GM03348 (cell line): Measurements from ENCODE around the gene COL4A2.
A peak's percentile ranks its signal among the peaks of the same experiment; 100 is the strongest.

ENCODE experiments used
- DNase-seq: peaks from one replicate; pipeline ENCODE4 v3.0.0; 2012; ENCODE audit warnings: low spot score

COL4A2 gene

DNA sequence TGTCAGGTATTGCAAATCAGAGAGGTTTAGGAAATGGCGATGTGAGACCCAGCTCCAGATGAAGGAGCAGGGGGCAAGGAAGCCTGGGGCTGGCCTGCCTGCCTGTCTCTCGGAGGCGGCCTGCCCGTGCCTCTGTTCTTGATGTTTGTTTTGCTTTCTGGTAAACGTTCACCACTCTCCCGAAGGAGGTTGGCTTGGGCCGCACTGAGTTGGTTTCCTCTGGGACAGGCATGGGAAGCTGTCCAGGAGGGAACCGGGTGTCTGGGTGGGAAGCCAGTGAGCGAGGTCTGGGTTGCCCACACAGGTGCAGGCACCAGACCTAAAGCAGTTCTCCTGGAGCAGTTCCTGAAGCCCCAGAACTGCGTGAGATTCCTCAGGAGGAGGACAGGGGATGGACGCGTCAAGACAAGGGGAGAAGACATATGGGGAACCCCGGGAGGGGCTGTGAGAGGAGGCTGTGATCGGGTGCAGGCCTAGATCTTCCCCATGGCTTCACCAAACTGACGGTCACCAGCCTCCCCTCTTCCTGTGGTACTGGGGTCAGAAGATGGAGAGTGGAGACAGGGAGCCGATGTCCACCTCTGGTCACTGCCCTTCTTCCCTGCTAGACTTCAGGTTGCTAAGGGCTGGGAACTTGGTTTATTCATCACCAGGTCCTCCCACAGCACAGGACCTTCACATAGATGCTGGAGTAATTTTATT is 15.2 kb downstream of the COL4A2 start:
- no peak for DNase-seq

DNA sequence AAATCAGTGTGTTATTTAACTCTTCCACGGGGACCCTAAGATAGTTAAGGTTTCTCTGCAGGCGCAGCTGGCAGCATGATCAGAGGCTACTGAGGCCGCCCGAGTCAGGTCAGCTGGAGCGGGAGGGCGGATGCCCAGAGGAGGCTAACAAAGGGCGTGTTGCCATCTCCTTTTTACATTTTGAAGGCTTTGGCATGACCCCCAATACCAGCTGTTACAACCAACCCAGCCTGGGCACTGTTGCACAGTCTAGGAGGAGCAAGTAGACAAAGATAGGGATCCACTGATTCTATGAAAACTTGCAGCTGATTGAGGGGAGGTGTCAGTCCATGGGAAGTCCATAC is 15.7 kb downstream of the COL4A2 start:
- no peak for DNase-seq

DNA sequence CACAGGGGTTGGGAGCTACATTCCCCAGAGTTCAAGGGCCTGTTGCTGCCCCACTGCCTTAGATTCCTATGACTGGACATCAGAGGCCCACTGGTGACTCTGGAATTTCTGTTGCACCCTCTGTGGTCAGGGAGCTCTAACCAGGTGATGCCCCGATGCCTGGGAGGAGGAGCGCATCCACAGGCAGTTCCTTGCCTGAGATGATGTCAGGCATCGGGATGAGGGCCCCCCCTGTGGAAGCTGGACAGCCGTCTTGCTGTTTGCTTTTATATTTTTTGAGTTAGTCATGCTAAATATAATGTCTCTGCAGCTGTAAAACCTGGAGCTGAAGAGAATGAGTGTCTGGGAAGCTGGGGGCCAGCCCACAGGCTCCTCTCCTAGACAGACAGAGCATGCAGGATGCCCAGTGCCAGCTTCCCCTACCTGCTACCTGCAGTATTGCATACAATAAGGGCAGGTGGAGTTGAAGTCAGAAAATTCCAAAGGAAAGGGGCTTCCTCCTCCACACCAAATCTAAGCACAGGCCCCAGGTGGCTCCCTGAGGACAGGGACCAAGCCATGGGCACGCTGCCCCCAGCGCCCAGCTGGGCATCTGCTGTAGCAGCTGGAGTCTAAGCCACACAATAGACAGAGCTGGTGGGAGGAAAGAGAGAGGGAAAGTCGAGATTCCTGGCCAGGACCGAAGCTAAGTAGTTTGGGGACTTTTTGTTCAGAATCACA is 16.2 kb downstream of the COL4A2 start:
- peak; percentile 82 for DNase-seq

GRCh38 chr13:110324026-110324749 is 17.1 kb downstream of the COL4A2 start:
- DNase-seq, result no peak

- no peak for DNase-seq
Measured at GRCh38 chr13:110326263-110326904, 19.3 kb downstream of the COL4A2 start.

DNA sequence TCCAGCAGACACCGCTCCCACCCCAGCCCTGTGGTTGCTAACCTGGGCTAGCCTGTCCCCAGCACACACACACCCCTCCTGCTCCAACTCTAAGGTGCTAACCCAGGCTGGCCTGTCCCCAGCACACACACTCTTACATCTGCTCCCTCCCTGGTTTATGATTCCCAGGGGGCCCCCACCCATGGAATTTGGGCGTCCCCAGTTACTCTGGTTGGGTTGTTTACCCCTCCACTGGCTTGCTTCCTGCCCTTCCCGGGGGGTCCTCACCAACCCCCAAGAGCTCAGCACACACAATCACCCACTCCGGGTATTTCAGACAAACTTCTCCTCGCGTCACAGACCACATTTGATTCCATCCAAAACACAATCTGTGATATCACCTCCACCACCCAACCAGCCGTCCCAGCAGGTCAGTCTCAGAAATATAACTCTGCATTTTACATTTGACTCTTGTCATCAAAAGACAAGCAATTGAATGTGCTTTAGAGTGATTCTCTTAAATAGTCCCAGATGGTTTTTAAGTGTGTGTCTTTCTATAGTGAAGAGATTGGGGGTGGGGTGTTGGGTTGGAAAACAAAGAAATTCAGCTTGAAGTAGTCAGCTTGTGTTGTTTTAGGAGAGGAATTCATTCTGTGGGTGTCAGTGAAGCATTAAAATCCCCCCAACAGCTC is 20.1 kb downstream of the COL4A2 start:
- no peak for DNase-seq

- DNase-seq, result no peak
Measured at GRCh38 chr13:110328573-110328972, 21.5 kb downstream of the COL4A2 start.

- DNase-seq, result no peak
Measured at GRCh38 chr13:110329258-110329657, 22.2 kb downstream of the COL4A2 start.

GRCh38 chr13:110329798-110330461 is 22.8 kb downstream of the COL4A2 start:
- no peak for DNase-seq

- peak; percentile 80 for DNase-seq
Measured at GRCh38 chr13:110330491-110331011, 23.5 kb downstream of the COL4A2 start.

- peak; percentile 59 for DNase-seq
Measured at GRCh38 chr13:110331362-110331761, 24.3 kb downstream of the COL4A2 start.

DNA sequence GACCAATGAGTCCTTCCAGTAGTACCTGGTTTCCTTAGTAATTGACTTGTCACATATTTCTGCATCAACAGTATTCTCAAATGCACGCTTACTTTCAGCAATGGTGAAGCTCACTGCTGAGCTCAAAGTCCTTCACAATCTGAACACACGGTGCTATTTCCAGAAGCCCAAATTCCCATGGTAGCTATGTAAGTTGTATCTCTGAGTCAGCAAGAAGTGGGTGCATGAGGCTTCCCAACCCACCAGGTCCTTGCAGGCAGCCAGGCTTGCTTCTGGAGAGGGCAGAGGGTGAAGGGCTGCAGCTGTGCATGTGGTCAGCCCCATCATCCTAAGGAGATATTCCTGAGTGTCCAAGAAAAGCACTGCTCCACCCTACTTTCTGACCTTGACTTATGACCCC is 25.7 kb downstream of the COL4A2 start:
- DNase-seq, result no peak

GRCh38 chr13:110333837-110334236 is 26.8 kb downstream of the COL4A2 start:
- DNase-seq, result no peak

DNA sequence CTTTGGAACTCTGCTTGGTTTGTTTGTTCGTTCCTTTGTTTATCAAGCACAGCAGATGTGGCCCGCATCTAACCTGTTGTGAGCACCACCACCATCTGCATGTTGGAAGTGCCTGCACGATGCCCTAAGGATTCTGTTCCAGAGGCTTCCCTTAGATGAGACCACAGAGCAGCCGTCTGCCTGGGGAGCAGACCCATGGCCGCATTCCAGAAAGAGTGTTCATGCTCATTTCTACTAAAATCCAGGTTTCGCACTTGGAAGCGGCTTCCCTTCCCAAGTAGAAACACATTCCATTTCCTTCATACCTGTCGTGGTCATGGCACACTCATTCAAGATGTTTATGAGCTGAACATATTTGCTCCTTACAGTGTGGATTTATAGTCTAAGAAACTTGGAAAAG is 27.2 kb downstream of the COL4A2 start:
- no peak for DNase-seq

DNA sequence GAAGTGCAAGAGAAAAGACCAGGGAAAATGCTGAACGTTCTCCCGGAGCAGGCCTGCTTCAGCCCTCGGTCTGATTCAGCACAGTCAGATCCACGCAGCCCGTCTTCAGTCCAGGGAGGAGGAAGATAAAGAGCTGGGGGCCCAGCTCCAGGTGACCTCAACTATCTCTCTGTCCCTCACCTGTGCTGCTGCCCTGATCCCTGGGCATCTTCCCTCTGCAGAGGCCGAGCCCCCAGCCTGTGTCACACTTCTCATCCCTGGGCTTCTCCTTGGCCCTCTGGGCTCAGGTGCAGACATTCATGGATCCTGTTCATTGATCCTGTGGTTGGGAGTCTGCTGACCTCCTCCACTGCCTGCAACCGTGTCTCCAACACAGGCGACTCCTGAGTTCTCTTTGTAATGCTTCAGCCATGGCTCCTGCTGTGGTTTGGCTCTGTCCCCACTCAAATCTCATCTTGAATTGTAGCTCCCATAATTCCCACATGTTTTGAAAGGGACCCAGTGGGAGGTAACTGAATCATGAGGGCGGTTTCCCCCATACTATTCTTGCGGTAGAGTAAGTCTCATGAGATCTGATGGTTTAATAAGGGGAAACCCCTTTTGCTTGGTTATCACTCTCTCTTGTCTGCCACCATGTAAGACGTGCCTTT is 27.9 kb downstream of the COL4A2 start:
- DNase-seq, result no peak

- DNase-seq, result no peak
Measured at GRCh38 chr13:110336108-110336507, 29.0 kb downstream of the COL4A2 start.

- no peak for DNase-seq
Measured at GRCh38 chr13:110336681-110337080, 29.6 kb downstream of the COL4A2 start.

DNA sequence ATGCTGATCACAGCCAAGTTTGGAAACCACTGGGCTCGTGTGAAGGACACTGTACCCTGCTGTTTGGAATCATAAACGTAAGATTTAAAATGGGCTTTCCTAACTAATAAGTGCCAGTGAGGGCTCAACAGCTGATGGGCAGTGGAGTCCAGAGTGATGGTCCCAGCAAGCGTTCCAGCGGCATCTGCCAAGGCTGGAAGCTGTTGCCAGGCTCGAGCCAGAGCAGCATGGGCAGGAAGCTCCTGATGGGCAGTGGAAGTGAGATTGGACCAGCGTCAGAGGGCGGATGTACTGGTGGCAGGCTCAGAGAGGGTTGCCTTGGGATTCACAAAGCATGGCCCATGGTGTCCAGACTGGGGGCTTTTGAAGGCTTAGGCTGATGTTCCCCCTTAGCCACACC is 30.2 kb downstream of the COL4A2 start:
- no peak for DNase-seq

- peak; percentile 64 for DNase-seq
Measured at GRCh38 chr13:110338441-110339101, 31.5 kb downstream of the COL4A2 start.

DNA sequence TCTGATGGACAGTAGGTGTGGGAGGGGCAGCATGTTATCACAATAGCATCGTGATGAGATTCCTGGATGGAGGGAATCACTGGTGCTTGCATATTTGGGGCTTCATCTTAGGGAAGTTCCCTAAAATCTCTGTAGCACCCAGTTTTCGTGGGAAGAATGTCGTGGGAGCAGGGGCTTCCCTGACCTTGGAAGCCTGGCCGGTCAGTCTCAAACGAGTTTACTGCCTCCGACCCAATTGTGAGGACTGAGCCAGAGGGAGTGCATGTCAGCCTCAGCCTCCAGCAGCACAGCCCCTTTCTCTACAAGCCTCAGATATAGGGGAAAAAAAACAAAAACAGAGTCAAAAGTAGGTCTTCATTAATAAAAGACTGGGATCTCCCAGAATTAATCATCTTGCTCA is 32.2 kb downstream of the COL4A2 start:
- DNase-seq, result no peak
